Putamen (tissue), 1 donor: Measurements from ENCODE around the gene ACKR3.

ENCODE experiments used
- DNase-seq: peaks from one replicate; pipeline ENCODE4 v3.0.0-alpha.2; 2016; ENCODE audit warnings: low spot score

Gene ACKR3

DNA sequence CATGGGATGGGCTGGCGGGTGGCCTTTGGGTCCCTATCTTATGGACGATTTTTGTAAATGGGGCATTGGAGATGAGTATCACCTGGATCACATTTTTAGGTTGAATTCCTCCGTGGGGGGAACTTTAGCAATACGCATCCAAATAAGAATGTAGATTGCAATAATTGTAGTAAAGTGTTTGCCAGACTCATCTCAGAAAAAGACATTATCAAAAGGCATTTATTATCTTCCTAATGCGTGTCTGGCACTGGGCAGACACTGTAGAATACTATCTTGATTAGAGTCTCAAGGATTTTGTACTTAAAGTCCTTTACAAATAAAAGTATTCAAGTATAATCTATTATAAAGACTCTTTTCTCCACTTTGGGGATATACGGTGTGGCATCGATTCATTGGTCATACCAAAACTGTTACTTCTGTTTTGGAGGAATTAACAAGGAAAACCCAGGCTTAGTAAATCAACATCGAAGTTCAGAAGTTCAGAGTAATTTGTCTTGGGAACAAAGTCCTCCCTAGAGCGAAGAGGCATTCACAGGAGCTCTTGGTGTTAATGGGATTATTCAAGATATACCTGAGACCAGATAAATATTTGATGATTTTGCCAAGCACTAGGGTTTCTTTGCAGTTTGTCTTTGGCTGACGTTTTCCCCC lies 578 bp upstream of the ACKR3 start:
- DNase-seq, result no peak

DNA sequence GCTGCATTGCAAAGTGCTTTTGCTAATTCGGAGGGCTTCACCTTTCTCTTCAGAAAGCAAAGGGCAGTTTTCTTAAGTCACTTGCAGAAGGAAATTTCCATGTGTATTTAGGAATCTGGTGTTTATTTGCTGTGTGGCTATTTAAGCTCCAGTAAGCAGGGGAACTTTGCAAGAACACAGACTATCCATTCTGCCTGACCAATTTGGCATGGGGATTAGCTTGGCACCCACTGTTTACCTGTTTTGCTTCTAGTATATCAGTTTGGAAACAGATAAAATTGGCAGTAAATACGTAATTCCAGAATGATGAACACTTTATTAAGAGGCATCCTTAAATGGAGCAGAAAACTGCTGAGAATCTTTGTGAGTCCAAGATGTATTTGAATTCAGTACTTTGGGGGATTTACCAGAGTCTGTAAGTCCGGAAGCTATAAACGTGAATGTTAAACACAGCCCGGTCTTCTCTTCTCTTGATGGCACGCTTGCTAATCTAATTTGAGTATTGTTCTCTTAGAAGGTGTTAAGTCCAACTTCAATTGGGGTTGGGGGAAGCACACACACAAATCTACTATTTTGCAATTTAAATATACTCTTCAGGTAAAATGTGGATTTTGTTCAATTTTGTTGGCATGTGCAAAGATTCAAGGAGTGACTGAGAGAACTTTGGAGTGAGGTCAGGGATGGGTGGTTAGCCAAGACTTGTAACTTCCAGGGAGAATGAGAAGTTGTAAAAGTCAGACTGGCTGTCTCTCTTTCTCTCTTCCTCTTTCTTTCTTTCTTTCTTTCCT lies 650 bp downstream of the ACKR3 start:
- DNase-seq, result no peak

DNA sequence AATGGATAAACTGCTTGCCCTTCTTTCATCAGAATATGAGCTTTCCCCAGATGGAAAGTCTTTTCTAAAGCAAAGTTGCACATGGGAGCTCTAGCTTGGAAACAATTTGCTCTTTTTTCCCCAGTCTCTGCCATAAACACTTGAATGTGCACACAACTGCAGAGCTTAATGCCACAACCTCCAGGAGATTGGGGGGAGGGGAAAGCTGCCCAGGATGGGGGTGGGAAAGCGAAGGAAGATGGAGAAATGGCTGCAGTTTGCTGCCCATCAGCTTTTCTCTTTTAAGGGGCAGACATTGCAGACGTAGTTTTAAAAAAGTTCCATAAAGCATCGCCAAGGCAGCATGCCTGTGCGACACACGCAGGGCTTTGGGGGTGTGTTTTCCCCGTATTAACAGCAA lies 1.5 kb downstream of the ACKR3 start:
- DNase-seq, result no peak

DNA sequence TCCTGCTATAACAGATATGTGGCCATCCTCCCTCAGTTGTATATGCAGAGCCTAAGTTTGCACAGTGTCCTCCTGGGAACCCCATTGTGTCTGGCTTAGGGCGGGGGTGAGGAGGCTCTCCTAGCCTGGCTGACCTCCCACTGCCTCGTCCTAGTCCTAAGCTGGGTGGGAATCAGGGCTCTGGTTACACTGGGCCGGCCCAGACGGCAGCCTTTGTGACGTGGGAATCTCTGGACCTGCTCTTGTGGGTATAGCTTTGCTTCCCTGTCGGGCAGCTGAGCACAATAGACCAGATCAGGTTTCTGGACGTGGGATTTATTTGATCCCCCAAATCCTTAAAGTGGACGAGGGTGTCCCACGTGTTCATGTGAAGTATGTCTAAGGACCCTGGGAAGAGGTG lies 2.9 kb downstream of the ACKR3 start:
- no peak for DNase-seq

DNA sequence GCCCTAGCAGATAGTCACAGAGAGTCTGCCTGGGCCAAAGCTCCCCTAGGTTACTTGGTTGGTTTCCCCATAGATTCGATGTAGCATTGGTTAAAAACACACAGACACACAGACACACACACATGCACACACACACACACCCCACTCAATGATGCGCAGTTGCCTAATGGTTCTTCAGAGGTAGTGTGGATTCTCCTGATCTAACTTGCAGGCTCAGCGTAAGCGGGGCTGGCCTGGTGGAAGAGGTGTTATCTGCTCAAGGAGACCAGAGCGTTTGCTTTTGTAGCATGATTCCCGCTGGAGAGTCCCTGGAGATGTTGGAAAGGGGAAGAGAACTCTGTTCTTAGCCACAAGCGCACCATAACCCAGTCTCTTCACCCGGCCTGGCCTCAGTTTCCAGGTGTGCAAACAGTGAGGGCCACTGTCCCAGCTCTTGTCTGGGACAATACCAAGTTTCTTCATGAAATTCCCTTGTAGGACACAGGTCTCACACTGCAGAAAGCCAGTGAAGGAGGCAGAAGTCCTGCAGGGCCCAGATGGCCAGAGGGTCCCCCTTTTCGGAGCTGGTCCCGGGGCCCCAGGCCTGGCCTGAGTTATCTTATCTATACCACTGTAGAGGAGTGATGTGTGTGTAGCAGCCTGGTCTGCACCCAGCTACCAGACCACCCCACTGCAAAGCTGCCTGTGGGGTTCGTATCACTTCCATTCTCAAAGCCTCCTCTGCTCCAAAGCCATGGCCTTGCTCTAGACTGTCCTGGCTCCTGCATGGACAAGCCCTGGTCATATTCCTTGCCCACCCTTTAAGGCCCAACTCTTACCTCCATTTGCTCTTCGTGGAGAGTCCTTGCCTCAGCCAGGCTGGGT lies 3.7 kb downstream of the ACKR3 start:
- DNase-seq, result no peak

DNA sequence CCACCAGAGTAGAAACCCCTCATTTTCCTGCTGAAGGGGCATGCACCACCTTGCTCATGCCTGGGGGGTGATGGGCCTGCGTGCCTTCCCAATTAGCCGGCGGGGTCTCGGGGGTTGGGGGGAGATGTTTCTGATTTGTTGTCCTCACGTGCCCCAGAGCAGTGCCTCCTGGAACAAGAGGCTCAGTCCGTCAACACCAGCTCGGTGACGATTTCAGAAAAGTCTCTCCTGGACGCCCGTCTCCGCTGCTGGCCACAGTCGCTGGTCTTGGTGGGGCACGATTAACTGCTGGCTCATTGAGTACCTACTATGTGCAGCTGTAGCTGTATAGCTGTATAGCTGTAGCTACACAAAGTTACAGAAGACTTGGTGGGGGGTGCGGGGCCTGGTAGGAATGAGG lies 4.4 kb downstream of the ACKR3 start:
- no peak for DNase-seq

DNA sequence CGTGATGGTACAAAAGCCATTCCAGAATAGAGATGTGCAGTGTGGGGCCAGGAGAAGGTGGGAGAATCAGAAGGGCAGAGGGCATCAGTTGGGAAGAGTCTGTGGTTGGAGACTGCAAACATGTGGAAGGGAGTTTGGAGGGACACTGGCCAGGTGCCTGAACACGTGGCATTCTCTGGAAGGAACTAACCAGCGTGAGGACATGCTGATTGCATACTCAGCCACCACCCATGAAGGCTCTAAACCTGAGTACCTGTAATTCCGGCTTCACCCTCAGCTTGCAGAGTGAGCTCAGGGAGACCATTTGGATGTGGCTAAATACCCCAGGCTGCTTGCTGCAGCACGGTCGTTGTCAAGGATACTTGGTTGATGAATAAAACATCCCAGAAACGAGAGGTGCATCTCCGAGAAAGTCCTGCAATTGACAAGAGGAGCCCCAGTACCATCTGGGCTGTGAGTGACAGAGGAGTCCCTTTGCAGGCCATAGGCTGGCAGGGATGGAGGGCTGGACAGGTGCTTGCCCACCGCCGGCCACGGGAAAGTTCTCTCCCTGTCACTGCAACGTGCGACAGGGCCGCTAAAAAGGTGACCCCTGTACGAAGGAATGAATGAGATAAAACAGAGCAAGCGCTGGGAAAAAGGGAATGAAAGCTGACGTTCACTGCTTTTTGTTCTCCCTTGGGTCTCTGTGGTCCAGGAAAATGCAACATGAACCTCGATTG lies 5.0 kb downstream of the ACKR3 start:
- DNase-seq, result no peak

DNA sequence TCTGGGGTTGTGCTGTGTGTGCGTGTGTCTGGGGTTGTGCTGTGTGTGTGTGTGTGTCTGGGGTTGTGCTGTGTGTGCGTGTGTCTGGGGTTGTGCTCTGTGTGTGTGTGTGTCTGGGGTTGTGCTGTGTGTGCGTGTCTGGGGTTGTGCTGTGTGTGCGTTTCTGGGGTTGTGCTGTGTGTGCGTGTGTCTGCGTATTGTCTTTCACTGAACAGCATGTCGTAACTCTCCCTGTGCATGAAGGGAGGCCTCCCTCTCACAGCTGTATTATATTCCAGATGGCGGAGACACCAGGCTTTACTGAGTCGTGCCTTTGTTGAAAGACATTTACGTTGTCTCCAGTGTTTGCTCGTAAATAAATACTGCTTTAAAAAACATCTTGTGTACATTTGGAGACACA lies 5.9 kb downstream of the ACKR3 start:
- no peak for DNase-seq

DNA sequence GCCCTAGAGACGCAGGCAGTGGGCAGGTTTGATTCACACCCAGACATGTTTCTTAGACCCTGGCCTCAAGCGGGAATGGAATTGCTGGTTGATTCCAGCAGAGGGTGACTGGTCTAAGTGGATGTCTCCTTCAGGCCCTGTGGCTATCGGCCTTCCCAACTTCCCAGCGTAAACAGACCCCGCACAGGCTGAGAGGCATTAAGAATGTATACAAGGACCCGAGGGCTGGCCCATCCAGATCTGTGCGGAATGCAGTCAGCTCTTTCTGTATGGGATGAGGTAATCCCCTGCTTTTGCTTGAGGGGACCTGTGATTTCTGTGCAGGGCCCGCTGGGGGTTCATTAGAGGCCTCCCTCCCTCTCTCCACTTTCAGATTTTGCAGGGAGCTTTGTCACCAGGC lies 6.5 kb downstream of the ACKR3 start:
- no peak for DNase-seq

DNA sequence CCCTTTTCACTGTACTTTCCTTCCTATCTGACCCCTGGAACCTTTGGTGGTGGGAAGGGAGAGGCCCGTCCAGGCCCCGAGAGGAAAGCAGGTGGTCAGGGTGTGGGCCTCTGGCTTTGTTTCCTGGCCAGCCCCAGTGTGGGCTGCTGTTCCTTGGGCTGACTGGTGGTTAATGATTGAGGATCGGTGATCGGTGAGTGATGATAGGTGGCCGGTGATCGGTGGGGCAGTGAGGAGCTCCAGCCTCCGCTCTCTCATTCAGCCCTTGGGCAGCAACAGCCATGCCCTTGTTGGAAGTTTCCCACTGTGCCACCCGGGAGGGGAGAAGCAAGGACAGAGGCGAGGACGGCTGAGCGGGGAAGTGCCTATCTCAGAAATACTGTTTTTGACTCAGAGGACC lies 7.3 kb downstream of the ACKR3 start:
- no peak for DNase-seq

DNA sequence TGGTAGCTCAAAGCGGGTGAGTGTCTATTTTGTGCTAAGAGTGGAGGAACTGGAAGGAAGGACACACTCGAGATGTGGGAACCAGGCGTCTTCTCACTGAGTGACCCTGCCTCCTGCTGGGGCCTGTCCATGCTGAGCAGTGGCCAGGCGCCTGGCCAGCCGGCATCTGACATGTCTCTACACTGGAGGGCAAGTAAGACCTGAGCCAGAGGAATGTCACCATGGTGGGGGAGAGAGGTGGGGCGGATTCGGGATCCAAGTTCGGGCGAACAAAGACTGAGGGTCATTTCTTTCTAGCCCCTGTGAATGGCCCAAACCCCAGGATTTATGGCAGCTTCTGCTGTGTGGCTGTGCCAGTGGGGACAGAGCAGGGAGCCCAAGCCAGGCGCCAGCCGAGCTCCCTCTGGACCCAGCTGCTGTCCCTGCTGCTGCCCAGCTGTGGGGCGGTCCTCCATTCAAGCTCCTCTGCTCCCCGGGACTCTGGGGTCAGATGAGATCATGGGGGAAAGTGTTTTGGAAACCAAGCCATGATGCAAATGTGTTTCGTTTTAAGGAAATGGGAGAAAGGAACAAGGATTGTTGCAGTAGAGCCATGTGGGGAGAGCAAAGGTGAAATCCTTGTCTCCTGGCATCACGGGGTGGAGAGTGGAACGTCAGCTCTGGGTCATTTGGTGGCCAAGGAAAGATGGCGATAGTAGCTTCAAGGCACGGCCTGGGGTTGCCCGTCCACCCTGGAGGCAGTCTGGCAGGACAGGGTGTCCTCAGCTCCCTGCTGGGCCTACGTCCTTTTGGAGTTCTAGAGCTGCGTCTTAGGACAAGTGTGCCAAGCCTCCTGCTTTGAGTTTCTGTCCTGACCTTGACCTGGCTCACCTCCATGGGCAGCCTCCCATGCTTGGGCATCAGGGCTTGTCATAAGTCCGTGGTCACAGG lies 8.1 kb downstream of the ACKR3 start:
- no peak for DNase-seq

DNA sequence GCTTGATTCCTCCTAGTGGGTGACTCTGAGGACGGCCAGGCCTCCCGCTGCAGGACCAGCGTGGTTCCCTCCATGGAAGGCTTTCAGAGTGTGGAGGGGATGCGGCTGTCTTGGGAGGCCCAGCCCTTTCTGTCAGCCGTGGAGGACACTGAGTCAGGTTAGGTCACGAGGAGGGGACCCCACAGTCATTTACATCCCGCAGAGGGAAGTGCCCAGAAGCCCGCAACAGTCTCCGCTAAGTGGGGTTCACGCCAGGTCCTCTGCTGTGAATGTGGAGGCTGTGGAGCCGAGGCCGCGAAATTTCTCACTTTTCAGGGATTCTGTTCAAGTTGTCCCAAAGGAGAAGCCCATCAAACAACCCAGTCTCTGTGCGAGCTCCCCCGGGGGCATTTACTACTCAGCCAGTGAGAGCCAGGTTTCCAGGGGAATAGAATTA lies 8.8 kb downstream of the ACKR3 start:
- DNase-seq, result no peak

DNA sequence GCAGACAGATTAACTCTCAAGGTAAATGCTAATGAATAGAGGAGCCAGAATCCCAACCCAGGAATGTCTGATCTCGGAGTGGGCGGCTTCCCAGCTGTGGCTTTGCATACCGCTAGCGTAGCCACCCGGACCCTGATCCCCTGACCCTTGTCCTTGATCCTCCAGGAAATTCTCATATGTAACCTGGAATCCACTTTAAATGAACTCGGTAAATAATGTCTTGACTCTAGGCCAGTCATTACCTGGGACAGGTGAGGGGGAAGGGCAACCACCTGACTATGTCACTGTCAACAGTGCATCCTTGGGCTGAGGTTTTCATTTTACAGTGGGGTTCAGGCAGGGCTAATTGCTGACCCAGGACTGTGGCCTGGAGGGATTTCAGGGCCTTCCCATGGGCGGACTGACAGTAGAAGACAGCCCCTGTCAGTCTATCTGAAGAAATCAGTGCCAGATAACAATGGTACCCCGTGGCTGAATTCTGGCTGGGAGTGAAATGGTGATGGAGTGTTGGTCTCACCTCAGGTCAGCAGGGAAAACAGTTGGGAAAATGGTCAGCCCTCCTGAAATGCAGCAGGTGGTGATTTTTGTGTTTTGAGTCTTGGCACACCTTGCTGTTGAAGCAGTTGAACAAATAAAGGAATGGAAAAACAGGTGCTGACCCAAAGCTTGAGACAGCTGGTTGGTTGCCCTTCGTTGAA lies 9.6 kb downstream of the ACKR3 start:
- no peak for DNase-seq

DNA sequence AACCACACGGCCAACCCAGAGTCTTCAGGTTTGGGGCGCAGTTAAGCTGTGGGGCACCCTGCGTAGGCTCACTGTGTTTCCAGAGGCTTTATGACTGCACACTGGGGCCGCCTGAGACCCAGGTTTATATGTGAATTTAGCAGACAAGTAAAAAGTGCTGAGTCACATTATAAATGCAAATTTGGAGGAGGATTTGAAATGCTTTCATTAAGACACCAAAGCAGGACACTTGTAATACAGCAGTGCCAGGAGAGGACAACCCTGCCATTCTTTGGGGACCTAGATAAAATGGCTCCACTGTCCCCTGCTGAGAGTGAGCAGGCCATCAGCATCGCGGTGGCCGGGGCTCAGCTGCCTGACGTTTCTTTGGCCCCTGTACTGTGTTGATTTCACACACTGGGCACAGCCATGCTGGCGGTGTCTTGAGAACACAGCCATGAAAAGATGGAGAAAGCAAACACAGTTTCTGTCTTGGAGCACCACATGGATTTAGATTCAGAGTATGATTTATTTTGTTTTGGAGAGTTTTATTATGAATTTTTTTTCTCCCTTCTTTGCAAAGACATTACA lies 10.2 kb downstream of the ACKR3 start:
- DNase-seq, result no peak

DNA sequence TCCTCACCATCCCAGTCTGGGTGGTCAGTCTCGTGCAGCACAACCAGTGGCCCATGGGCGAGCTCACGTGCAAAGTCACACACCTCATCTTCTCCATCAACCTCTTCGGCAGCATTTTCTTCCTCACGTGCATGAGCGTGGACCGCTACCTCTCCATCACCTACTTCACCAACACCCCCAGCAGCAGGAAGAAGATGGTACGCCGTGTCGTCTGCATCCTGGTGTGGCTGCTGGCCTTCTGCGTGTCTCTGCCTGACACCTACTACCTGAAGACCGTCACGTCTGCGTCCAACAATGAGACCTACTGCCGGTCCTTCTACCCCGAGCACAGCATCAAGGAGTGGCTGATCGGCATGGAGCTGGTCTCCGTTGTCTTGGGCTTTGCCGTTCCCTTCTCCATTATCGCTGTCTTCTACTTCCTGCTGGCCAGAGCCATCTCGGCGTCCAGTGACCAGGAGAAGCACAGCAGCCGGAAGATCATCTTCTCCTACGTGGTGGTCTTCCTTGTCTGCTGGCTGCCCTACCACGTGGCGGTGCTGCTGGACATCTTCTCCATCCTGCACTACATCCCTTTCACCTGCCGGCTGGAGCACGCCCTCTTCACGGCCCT lies 11.2 kb downstream of the ACKR3 start:
- DNase-seq, result no peak

DNA sequence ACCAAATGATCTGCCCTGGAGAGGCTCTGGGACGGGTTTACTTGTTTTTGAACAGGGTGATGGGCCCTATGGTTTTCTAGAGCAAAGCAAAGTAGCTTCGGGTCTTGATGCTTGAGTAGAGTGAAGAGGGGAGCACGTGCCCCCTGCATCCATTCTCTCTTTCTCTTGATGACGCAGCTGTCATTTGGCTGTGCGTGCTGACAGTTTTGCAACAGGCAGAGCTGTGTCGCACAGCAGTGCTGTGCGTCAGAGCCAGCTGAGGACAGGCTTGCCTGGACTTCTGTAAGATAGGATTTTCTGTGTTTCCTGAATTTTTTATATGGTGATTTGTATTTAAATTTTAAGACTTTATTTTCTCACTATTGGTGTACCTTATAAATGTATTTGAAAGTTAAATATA lies 11.9 kb downstream of the ACKR3 start:
- DNase-seq, result no peak

DNA sequence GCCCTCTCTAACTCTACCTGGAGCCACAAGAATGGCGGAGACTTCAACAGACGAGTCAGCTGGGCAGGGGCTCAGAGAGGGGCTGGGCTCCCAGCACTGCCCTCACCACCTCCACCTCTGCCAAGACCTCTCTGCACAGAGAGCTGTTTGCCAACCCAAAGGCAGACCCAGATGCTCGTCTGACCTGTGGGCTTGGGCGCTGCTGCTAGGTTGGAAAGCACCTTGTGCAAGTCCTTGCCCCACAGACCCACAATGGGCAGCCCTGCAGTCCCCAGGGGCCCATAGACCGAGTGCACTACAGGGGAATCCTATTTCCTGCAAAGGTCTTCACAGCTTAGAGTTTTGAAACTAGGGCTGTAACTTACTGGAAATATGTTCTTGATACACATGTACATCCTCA lies 13.3 kb downstream of the ACKR3 start:
- DNase-seq, result no peak

DNA sequence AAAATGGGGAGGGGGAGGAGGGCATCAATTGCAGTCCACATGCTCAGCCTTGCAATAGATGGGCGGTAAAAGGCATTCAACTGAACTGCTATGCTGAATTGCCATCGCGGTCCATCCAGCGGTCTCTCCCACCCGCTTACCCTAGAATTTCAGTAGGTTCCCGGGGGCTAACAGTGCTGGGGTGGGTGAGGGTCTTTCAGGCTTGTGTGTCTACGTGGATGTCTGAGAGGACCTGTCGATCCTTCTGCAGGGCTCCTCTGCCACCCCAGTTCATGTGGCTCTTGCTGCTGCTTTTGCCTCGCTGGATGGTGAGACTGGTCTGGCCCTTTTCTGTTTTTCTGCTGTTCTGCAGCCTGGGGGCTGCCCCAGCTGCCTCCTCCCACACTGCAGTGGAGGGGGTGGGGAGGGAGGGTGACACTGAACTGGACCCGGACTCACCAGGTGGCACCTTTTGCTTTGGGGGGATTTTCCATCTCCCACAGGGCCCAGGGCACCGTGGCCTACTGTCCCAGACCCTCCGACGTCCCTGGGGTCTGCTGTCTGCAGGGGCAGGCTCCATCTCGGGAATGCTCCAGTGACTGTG lies 14.1 kb downstream of the ACKR3 start:
- DNase-seq, result no peak
